Germinal center (tissue), 1 donor: Measurements from ENCODE around the gene MIA3.
A peak's percentile ranks its signal among the peaks of the same experiment; 100 is the strongest.
"Not testable (repeated sequence)": the region's sequence is repeated elsewhere in the genome, so short reads cannot be mapped to it uniquely, and the experiment has no call there.

Source experiments
- DNase-seq: peaks from one replicate; pipeline ENCODE4 v3.0.0; 2012; ENCODE audit warnings: mixed read lengths, low spot score

The MIA3 gene, protein sequence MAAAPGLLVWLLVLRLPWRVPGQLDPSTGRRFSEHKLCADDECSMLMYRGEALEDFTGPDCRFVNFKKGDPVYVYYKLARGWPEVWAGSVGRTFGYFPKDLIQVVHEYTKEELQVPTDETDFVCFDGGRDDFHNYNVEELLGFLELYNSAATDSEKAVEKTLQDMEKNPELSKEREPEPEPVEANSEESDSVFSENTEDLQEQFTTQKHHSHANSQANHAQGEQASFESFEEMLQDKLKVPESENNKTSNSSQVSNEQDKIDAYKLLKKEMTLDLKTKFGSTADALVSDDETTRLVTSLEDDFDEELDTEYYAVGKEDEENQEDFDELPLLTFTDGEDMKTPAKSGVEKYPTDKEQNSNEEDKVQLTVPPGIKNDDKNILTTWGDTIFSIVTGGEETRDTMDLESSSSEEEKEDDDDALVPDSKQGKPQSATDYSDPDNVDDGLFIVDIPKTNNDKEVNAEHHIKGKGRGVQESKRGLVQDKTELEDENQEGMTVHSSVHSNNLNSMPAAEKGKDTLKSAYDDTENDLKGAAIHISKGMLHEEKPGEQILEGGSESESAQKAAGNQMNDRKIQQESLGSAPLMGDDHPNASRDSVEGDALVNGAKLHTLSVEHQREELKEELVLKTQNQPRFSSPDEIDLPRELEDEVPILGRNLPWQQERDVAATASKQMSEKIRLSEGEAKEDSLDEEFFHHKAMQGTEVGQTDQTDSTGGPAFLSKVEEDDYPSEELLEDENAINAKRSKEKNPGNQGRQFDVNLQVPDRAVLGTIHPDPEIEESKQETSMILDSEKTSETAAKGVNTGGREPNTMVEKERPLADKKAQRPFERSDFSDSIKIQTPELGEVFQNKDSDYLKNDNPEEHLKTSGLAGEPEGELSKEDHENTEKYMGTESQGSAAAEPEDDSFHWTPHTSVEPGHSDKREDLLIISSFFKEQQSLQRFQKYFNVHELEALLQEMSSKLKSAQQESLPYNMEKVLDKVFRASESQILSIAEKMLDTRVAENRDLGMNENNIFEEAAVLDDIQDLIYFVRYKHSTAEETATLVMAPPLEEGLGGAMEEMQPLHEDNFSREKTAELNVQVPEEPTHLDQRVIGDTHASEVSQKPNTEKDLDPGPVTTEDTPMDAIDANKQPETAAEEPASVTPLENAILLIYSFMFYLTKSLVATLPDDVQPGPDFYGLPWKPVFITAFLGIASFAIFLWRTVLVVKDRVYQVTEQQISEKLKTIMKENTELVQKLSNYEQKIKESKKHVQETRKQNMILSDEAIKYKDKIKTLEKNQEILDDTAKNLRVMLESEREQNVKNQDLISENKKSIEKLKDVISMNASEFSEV (N-terminal part only)

DNA sequence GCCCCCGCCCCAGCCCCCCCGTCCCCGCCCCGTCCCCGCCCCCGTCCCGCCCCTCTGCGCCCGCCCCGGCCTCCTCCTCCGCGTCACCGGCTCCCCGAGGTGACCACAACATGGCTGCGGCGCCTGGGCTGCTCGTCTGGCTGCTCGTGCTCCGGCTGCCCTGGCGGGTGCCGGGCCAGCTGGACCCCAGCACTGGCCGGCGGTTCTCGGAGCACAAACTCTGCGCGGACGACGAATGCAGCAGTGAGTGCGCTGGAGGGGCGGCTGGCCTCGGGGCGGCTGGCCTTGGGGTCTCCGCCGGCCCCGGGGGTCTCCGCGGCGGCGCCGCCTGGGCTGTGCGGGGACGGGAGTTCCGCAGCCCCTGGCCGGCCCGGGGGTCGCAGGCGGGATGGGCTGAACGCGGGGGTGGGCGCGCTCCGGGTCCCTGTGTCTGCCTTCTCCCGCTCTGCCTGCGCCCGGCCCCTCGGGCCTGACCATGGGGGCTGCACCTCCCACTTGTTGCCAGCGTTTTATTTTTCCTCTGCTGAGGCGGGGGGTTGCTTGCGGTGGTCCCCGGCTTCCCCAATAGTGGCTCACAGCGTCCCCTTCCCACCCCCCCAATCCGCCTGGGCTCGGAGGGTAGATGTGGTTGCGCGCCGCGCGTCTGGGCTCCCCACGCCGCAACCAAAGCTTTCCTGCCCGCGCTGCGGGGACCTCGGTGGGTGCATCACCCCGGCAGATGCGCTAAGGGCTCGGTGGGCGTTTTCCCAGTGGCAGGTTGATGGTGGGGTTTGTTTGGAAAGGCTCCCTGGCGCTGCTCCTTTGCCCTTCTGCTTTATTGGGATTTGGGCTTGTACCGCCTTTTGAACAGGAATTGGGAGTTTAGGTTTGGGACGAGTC is at the start of gene MIA3:
TSS of gene MIA3 (plus strand) at position 97 of the 879 bp plus-strand sequence. CDS start at position 111, 14 bp downstream.
- DNase-seq, result peak; percentile 91

DNA sequence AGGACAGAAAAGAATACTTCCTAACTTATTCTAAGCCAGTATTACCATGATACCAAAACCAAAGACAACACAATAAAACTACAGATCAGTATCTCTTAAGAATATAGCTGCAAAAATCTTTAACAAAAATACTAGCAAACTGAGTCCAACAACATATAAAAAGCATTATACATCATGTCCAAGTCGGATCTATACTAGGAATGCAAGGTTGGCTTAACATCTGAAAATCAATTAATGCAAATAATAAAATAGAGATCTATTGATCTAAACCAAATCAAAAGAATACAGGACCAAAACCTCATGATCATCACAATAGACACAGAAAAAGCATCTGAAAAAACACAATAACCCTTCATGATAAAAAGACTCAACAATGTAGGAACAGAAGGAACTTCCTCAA is 47.1 kb upstream of the MIA3 start:
- DNase-seq, result no peak

DNA sequence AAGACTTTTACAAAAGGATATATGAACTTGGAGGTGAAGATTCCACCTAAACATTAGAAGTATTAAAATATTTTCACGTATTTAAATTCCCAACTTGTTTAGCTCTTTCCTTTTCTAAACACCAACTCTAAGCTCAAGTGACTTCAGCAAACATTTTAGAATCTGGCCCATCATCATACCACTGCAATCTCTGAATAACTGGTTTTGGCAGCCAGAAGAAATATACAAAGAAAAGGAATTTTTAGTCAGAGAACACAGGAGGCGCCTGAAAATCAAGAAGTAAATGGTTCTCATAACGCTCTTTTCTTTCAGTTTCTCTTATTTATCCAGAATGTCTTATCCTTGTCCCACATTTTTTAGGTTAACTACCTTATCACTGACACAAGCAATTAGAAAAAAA is 38.6 kb upstream of the MIA3 start:
- no peak for DNase-seq

DNA sequence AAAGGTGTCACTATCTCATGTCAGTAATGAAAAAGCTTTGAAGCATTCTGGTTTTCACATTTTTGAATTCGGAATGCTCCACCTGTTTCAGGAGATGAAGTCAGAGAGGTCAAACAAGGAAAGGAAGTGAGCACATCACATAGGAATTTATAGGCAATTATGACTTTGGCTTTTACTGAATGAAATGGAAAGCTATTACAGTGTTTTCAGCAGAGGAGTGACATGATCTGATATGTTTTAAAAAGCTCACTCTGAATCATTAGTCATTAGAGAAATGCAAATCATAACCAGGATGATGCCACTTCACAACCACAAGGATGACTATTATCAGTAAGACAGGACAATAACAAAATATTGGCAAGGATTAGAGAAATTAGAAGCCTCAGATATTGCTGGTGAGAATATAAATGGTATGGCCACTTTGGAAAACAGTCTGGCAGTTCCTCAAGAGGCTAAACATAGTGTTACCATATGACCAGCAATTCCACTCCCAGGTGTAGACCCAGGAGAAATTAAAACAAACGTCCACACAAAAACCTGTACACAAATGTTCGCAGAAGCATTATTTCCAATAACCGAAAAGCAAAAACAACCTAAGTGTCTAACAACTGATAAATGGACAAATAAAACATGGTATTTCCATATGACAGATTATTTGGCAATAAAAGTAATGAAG is 35.7 kb upstream of the MIA3 start:
- DNase-seq, result no peak

DNA sequence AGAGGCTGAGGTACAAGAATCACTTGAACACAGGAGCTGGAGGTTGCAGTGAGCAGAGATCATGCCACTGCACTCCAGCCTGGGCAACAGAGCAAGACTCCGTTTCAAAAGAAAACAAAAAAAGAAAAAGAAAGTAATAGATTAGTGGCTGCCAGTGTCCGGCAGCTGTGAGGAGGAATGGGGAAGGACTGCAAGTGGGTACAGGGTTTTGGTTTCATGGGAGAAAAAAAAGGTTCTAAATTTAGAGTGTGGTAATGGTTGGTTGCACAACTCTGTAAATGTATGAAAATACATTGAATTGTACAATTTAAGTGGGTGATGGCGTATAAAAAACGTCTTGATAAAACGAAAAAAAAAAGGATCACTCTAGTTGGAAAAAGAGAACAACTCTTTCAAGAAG is 34.8 kb upstream of the MIA3 start:
- peak; percentile 45 for DNase-seq

DNA sequence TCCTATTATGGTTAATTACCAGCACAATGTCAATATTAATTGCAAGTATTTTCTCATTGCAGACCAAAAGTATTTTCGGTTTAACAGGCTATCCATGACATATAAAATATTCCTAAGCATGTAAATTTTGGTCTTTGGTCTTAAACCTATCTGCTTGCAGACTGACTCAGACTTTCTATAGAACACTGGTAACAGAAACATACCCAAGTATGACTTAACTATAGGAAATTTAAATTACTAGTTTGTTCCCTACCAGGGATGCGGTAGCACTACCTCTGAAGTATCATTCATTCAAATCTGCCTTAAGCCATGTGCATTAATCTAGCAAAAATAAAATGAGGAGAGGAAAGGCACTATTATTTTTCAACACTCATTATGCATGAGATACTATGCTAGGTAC is 31.1 kb upstream of the MIA3 start:
- DNase-seq, result no peak

DNA sequence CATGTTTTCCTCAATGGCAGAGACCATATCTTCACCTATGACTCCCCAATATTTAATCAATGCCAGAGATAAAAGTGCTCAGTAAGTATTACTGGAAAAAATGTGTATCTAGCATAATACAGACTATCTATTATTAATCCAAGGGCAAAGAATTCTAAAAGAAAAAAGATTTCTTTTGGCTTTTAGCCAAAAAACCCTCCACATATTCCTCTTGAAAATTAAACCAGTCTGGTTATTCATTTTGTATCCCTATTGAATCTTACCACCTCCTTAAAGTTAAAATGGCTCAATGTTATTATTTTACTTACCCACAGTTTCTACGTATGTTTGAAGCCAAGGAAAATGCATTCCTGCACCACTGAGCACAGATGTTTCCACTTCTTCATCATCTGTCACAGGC is 29.8 kb upstream of the MIA3 start:
- DNase-seq, result no peak

DNA sequence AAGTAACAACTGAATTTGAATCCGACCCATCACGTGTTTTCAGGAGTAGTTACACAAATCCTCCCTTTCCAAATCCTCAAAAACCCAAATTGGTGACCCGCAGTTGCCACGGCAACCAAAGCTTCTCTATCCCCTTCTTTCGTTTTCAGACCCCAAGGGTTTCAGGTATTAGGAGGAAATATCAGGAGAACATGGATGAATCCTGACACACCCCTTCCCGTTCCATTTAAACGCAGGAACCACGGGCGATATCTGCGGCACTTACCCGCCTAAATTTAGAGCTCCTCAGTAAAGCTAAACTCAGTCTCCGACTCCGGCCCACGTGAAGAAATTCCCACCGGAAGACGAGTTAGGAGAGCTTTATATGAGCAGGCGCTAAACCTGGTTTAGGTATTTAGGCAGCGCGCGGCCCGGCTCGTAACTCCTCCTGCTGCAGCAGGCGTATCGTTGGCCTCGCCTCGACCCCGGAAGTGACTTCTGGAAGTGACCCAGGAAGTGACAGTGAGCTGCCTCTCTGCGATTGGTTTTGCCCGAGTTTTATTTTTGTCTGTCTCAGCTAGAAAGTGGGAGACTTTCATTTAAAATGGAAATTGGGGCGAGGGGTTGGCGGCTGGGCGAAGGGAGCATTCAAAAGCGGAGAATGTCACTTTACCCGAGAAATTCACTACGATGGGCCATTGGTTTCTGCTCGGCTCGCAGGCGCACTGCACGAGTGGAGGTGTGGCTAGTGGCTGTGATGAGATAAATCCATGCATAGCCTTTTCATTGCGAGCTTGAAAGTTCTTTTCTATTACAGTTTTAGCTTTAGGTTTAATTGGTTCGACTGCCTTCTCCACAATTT is 28.2 kb upstream of the MIA3 start, which contains the start of gene TAF1A:
TSS of gene TAF1A (minus strand) at position 472 of the 841 bp plus-strand sequence.
- DNase-seq, result peak; percentile 88

DNA sequence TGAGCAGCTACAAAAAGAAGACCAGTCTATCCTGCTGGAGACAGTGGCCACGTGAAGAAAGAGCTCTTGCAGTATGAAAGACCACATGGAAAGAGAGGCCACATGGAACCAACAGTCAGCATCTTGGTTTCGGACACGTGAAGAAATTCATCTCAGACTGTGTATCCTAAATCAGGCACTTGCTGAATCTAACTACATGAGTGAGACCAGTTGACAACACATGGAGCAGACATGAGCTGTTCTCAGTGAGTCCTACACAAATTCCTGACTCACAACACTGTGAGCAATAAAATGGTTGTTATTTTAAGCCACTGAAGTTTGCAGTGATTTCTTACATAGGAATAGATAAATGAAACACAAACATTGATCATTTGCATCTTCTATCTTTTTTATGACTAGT is 25.7 kb upstream of the MIA3 start:
- no peak for DNase-seq

DNA sequence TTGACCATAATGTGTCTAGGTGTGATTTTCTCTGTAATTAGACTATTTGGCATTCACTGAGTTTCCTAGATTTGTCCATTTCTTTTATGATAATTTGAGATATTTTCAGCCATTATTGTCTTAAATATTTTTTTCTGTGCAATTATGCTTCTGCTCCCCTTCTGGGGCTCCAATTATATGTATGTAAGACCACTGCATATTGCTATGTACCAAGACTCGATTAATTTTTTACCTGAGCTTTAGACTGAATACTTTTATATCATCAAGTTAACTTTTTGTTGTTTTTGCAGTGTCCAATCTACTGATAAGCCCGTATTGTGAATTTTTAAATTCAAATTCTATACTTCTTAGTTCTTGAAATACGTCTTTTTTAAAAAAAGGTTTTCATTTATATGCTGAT is 23.1 kb upstream of the MIA3 start:
- no peak for DNase-seq

DNA sequence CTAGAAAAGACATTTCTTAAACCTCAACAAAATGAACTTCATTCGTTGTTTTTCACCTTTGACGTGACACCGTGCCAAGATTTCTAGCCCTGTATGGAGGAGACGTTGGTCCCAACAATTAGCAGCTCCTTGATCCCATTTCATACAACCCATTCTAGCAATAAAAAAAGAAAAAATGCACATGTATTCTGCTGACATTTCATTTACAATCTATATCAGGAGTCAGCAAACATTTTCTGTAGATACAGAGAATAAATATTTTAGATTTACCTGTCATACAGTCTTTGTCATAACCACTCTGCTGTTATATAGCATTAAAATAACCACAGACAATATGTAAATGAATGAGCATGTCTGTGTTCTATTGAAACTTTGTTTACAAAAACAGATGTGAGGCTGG is 21.2 kb upstream of the MIA3 start:
- DNase-seq, result no peak

DNA sequence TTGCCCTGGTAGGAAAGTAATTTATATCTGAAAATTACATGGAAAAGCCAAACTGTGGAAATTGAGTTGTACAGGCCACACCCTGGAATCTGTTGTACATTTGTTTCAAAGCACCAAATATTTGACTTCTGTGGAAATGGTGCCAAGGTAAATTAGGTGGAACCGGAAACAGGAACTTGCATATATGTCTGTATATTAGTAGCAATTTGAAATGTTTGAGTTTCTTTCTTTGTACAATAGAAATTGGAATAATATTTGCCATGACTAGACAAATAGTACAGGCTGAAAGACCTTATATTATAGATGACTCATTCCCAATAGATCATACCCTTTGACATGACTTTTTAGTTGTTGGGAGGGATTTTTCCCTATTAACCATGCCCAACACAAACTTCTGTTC is 17.6 kb upstream of the MIA3 start:
- DNase-seq, result no peak

DNA sequence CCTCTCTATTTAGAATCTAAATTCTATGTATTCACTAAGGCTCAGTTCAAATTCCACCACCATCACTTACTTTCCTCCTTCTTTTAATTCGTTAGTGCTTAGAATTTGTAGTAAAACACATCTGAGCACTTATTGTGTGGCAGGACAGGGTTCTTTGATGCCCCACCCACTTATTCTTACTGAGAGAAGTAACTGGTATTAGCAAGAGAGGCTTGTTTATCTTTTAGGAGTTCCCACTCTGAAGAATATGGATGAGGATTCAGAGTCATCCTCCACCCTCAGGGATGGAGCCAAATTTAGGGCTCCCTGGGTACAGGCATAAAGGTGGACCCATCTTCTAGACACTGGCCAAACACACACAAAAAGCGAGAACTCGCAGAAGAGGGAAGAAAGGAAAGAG is 16.6 kb upstream of the MIA3 start:
- DNase-seq, result no peak

DNA sequence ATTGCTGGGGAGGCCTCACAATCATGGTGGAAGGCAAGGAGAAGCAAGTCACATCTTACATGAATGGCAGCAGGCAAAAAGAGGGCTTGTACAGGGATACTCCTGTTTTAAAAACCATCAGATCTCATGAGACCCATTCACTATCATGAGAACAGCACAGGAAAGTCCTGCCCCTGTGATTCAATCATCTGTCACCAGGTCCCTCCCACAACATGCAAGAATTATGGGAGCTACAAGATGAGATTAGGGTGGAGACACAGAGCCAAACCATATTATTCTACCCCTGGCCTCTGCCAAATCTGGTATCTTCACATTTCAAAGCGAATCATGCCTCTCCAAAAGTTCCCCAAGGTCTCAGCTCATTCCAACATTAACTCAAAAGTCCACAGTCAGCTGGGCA is 11.1 kb upstream of the MIA3 start:
- DNase-seq, result no peak

DNA sequence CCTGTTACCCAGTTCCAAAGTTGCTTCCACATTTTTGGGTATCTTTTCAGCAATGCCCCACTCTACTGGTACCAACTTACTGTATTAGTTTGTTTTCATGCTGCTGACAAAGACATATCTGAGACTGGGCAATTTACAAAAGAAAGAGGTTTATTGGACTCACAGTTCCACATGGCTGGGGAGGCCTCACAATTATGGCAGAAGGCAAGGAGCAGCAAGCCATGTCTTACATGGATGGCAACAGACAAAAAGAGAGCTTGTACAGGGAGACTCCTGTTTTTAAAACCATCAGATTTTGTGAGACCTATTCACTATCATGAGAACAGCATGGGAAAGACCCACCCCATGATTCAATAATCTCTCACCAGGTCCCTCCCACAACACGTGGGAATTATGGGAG is 8.8 kb upstream of the MIA3 start:
- not testable (repeated sequence) for DNase-seq

DNA sequence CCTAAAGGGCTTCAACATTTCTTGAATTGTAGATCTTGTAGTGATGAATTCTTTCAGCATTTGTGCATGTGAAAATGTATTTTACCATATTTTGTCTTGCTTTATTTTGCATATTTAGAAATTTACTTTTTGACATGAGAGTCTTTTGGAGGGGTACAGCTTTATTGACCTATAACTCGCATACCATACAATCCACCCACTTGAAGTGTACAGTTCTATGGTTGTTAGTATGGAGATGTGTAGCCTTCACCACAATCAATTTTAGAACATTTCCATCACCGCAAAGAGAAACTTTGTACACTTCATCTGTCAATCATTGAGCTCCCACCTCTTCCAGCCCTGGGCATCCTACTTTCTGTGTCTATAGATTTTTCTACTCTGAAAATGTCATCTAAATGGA is 7.2 kb upstream of the MIA3 start:
- DNase-seq, result no peak

DNA sequence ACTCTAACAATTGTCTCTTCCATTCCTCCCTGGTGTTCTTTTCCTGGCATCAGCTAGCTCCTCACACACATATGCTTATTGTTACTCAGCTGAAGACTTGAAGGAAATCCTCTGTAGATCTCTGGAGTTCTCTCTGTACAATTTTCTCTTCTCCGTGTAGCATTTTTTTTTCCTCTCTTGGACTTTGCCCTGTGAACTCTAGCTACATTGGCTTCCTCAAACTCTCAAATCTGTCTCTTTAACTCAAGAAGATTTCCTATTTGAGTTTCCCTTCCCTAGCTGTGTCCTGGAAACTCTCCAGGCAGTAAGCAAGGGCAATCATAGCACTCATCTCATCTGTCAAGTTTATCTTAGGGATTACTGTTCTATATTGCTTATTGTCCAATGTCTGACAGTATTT is 4.3 kb upstream of the MIA3 start:
- no peak for DNase-seq

DNA sequence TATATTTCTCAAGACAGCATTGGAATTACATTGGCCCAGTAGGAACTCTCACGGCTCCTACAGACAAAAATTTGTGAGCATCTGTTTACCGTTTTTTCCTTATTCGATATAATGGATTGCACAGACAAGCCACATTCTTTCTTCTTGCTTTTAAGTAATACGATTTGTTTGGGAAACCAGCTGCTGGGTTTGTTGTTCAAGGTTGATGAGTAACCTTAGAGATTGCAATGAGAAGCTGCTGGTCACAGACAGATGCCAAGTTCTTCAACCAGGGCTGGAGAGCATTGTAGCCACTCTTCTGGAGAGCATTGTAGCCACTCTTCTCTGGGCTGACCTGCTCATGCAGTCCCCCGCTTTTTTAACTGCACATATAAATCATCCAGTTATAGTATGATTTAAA is 1.4 kb upstream of the MIA3 start:
- no peak for DNase-seq

DNA sequence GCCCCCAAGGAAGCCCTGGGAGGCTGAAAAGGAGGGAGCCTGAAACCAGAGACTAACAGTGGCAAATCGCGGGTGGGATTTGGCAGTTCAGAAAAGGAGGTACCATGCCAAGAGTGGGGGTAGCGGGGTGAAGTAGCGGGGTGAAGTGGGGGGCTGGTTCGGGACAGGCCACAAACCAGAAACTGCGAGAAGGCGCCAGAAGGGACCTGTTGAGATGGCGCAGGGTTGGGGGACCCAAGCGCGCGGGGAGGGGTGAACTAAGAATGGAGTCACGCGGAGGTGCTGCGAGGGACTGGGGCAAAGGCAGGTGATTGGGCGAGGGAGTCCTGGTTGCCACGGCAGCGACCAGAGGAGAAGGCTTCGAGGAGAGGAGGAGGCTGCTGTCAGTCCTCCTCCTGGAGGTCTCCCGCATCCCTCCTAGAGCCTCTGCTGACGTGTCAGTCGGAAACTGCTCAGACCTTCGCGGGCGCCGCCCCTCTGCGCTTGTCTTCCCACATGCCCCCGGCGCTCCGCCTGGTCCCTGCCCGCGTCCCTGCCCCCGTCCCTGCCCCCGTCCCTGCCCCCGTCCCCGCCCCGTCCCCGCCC is 438 bp upstream of the MIA3 start:
- DNase-seq, result peak; percentile 85
